Measurements from ENCODE around the gene RIF1.

The RIF1 gene

GRCh38 chr2:151525821-151526373 is 116.2 kb downstream of the RIF1 start:
- DNase-seq = no peak

DNA sequence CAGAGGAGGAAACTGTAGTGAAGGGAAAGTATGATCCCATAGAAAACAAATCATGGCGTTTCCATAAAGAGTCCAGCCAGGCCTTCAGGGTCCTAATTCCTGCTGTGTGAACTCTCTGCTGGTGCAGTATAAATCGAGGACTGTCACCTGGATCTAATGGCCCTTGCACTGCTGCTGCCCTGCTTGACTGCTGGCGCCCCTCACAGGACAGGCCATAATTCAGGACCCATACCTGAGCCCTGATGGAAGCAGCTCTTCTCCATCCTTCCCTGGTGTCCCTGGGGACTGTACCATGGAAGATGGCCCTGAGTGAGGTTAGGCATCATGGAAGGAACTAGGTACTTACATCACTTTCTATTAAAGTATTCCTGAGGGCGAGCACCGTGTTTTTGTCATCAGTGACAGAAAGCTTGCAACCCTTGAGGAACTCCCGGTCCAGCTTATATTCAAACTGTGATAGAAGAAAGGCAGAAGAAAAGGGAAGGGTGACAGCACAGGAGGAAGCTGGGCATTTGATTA is 116.9 kb downstream of the RIF1 start:
- no peak for DNase-seq
